ENCODE results near the gene MRPS21. TPM values are rescaled to one million over a fixed set of nuclear protein-coding genes. Genes with fewer than 3 reads are reported as not detected.

The MRPS21 gene
- total RNA-seq (10 to 100 TPM; 42.2 to 74.7 (median 63.1) TPM), polyA plus RNA-seq (10 to 100 TPM; 80.1 to 85.4 TPM)
- long read RNA-seq, donor 1, transcript MRPS21-201 (2 exons, 1,462 nt): major isoform, 54 of 90 reads
- long read RNA-seq, donor 1, transcript MRPS21-202 (3 exons, 1,226 nt): minor isoform, 29 of 90 reads
- long read RNA-seq, donor 1, partial matches to known transcripts: 0 of 90 reads
- long read RNA-seq, donor 1, other reads (novel, unspliced or antisense): 7 of 90 reads
- long read RNA-seq, donor 2, transcript MRPS21-202 (3 exons, 1,226 nt): major isoform, 83 of 127 reads
- long read RNA-seq, donor 2, transcript MRPS21-201 (2 exons, 1,462 nt): minor isoform, 44 of 127 reads
- long read RNA-seq, donor 2, partial matches to known transcripts: 0 of 127 reads
- long read RNA-seq, donor 2, other reads (novel, unspliced or antisense): 0 of 127 reads
- long read RNA-seq, donor 3, transcript MRPS21-201 (2 exons, 1,462 nt): minor isoform, 33 of 89 reads
- long read RNA-seq, donor 3, transcript MRPS21-202 (3 exons, 1,226 nt): major isoform, 44 of 89 reads
- long read RNA-seq, donor 3, partial matches to known transcripts: 0 of 89 reads
- long read RNA-seq, donor 3, other reads (novel, unspliced or antisense): 12 of 89 reads

DNA sequence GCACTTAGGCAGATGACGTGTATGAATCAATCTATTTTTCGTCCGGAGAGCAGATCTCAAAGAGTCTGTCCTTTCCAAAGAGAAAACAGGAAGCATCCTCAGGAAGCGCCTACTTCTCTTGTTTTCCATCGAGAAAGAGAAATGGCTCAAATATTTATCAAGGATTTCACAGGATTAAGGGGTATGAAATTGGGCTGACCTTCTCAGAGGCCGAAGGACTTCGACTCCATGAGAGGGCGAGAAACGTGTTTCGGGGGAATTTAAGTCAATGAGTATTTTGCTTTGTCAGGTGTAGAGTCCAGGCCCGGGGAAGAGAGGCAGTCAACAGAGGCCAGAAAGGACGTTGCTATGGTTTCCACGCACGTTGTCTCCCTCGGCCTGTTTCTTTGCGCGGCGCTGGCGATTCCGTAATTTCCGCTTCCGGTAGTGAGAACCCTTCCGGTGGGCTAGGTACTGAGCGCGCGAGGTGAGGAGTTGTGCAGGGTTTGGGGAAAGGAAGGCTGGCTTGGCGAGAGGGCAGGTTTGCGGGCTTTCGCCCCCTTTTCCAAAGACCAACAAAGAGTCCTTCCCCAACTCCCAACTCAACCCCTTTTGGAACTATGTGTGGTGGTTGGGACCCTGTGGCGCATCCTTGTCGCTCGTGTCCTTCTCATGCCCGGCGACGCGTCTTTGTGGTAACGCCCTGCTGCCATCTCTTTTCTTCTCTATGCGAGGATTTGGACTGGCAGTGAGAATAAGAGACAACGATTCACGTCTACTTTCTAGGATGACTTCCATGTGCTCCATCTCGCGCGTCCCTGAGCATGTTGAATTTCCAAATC lies at the start of gene MRPS21:
Gene MRPS21 (plus strand): TSS at position 429 of the 821 bp plus-strand sequence. CDS start 506 bp downstream, outside the sequence.
- peak; percentile 89 to 93 (median 89) for DNase-seq
- Histone ChIP-seq H3K36me3 (no peaks in the 10 kb centered on the region), H3K27me3 (no peaks in the 10 kb centered on the region), H3K4me3 (peak within 1 kb of the TSS; percentile 70), H3K4me1 (ENCODE audit: insufficient read depth) (peaks cover 5% of the 10 kb centered on the region), H3K9me3 (no peaks in the 10 kb centered on the region), H3K27ac (peak within 1 kb of the TSS; percentile 68 to 74)
- TF ChIP-seq EP300 (IDR thresholded peaks at IDR 0.05) (no peak), POLR2A (IDR thresholded peaks at IDR 0.05) (peak; percentile 94)
- TF ChIP-seq, protein P1, sequence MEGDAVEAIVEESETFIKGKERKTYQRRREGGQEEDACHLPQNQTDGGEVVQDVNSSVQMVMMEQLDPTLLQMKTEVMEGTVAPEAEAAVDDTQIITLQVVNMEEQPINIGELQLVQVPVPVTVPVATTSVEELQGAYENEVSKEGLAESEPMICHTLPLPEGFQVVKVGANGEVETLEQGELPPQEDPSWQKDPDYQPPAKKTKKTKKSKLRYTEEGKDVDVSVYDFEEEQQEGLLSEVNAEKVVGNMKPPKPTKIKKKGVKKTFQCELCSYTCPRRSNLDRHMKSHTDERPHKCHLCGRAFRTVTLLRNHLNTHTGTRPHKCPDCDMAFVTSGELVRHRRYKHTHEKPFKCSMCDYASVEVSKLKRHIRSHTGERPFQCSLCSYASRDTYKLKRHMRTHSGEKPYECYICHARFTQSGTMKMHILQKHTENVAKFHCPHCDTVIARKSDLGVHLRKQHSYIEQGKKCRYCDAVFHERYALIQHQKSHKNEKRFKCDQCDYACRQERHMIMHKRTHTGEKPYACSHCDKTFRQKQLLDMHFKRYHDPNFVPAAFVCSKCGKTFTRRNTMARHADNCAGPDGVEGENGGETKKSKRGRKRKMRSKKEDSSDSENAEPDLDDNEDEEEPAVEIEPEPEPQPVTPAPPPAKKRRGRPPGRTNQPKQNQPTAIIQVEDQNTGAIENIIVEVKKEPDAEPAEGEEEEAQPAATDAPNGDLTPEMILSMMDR (IDR thresholded peaks at IDR 0.05): peak in 1 of 3 donors; percentile 19
- 2 to 5% (median 2%) methylated on average over 43 of the region's 43 CpGs for WGBS, 3 donors
- intact Hi-C loops (cut with DNase I): no loop called here

DNA sequence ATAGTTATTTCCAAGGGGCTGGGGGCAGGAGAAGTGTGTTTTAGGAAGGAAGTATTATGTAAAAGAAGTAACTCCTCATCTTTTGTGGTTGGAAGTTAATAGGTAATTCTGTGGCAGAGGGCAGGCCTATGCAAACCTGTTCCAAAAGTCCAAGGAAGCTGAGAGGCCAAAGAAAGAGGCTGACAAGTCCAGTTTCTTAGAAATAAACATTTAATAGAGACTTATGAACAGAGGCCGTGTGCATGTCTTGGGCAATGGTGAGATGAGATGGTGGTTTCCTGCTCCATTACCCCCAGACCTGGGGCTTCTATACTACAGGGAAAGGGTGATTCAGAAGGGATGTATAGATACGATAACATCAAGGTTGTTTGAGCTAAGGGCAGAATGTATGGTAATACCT lies 43.7 kb upstream of the MRPS21 start:
- no peak for TF ChIP-seq EP300 (IDR thresholded peaks at IDR 0.05)
- no peak for TF ChIP-seq POLR2A (IDR thresholded peaks at IDR 0.05)
- TF ChIP-seq, protein P1 (IDR thresholded peaks at IDR 0.05): no peak
- Histone ChIP-seq H3K4me3 (no peak overlapping the region), H3K4me1 (ENCODE audit: insufficient read depth) (no peaks in the 10 kb centered on the region), H3K9me3 (no peaks in the 10 kb centered on the region), H3K27ac (no peak overlapping the region), H3K36me3 (no peaks in the 10 kb centered on the region), H3K27me3 (no peaks in the 10 kb centered on the region)
- intact Hi-C loops (cut with DNase I): no loop called here
- 84 to 86% (median 86%) methylated on average over 2 of the region's 2 CpGs for WGBS, 3 donors
- no peak for DNase-seq

DNA sequence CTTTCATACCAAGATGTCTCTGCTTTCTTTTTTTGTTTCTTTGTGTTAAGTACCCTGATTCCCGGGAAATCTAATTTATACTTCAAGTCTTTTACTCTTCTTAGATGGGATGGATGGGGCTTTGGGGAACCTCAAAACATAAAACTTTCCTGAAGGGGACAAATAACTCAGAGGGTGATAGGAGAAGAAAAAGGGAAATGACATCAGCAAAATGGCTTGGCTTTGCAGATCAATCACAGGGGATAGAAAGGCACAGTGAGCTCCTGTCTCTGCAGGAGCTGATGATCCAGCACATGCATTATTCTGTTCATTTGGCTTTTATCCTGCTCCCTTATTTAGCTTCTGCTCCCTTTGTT lies 37.5 kb upstream of the MRPS21 start:
- DNase-seq: no peak
- intact Hi-C loops (cut with DNase I): no loop called here
- H3K4me1 ChIP-seq (ENCODE audit: insufficient read depth): peaks cover 4% of the 10 kb centered on the region
- H3K9me3 ChIP-seq: no peaks in the 10 kb centered on the region
- H3K27me3 ChIP-seq: no peaks in the 10 kb centered on the region
- WGBS, 3 donors: 2 to 5% (median 4%) methylated on average over 1 of the region's 1 CpG
- no peaks in the 10 kb centered on the region for H3K36me3 ChIP-seq
- H3K4me3 ChIP-seq: no peak overlapping the region
- TF ChIP-seq, protein P1 (IDR thresholded peaks at IDR 0.05): no peak
- TF ChIP-seq EP300 (IDR thresholded peaks at IDR 0.05) (no peak), POLR2A (IDR thresholded peaks at IDR 0.05) (no peak)
- H3K27ac ChIP-seq: no peak overlapping the region

DNA sequence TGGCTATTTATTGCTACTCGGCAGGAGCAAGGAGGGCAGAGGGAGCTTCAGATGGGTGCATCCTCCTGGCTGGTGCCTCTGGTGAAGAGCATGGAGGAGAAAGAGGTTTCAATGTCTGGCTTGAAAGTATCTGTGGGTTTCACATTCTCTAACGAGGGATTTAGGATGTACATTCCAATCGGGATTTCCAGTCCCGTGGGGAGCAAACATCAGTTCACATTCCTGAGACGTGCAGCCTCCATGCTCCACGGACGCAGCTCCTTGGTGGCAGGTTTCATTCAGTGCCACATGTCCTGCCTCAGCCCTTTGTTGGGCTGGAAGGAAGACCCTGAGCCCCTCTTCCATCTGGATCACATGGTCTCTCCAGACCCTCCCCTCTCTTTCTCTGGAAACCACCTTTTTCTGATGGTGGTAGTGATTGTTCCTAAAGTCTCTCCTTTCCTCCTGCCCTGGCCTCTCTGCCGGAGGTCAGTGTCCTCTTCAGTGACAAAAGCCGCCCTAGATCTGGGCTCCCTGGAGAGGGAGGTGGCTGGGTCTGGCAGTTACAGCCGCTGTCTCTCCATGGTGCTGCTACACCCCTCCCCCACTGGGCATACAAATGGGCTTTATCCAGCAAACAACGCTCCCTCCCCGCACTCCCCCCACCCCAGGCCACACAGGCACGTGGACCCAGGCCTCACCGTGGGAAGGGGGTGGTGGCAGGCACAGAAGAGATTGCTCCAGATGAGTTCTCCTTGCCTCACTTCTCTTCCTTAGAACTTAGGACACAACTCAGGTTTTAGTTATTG lies 36.9 kb upstream of the MRPS21 start:
- H3K4me1 ChIP-seq (ENCODE audit: insufficient read depth): peaks cover 4% of the 10 kb centered on the region
- intact Hi-C loops (cut with DNase I): no loop called here
- DNase-seq: peak in 1 of 5 donors; percentile 19
- TF ChIP-seq, protein P1 (IDR thresholded peaks at IDR 0.05): no peak
- TF ChIP-seq POLR2A (IDR thresholded peaks at IDR 0.05) (no peak), EP300 (IDR thresholded peaks at IDR 0.05) (no peak)
- 24 to 29% (median 27%) methylated on average over 14 of the region's 14 CpGs for WGBS, 3 donors
- H3K36me3 ChIP-seq: no peaks in the 10 kb centered on the region
- no peaks in the 10 kb centered on the region for H3K27me3 ChIP-seq
- H3K9me3 ChIP-seq: no peaks in the 10 kb centered on the region
- no peak overlapping the region for H3K4me3 ChIP-seq
- H3K27ac ChIP-seq: no peak overlapping the region

All from ovary (tissue), 10 donors.